HepG2 (cell line): ENCODE data around the gene MXRA8. TPM values are rescaled to one million over a fixed set of nuclear protein-coding genes. Genes with fewer than 3 reads are reported as not detected.

Experiments used
- ADNP ChIP-seq: sonication (generic); formaldehyde crosslinking; IDR thresholded peaks from 2 replicates; pipeline ENCODE4 v1.4.0; 2020; ENCODE audit warnings: missing genetic modification reagents
- NFKB2 ChIP-seq: sonication (generic); formaldehyde crosslinking; IDR thresholded peaks from 2 replicates; pipeline ENCODE4 v1.4.0; 2020; ENCODE audit warnings: missing genetic modification reagents, borderline replicate concordance
- PHF5A ChIP-seq: IDR thresholded peaks from one replicate; pipeline ENCODE4 v1.6.1; 2018; ENCODE audit warnings: low read depth, missing genetic modification reagents; ENCODE audit not compliant: unreplicated experiment
- TEAD3 ChIP-seq: optimal IDR thresholded peaks from 2 replicates; pipeline ENCODE3; 2016; ENCODE audit warnings: borderline replicate concordance
- polyA plus RNA-seq, 8 experiments: library from polyadenylated mRNA; depleted of rRNA in 3 of 8; stranded (reverse) in 7 of 8; unstranded in 1 of 8; fragments of >200 nt; fragmentation: Illumina TruSeq in 4 of 8; extraction: Trizol in 4 of 8; gene quantifications; 2 replicates each; pipeline versions ENCODE4 v1.2.1 to v1.2.3, GENCODE V29; 2011 to 2016; ENCODE audit warnings: low read depth in 4 of 8, missing spikeins in 1 of 8, mixed read lengths in 1 of 8; ENCODE audit not compliant: insufficient read depth in 1 of 8
- total RNA-seq, 5 experiments: library from RNA; depleted of rRNA; stranded (reverse); fragments of >200 nt; fragmentation: Illumina TruSeq; extraction: Trizol; gene quantifications; 2 replicates each; pipeline ENCODE4 v1.2.3, GENCODE V29; 2016; ENCODE audit warnings: low read depth in 1 of 5
- TF ChIP-seq, protein P1 (sequence below): sonication (generic); formaldehyde crosslinking; IDR thresholded peaks from 2 replicates; pipeline ENCODE4 v1.4.0; 2020; ENCODE audit warnings: missing genetic modification reagents
- TF ChIP-seq, protein P2 (sequence below): sonication (generic); formaldehyde crosslinking; conservative IDR thresholded peaks from 2 replicates; pipeline ENCODE4 v1.4.0; 2020; ENCODE audit warnings: mild to moderate bottlenecking, missing genetic modification reagents, moderate library complexity
- TF ChIP-seq, protein P3 (sequence below): sonication (generic); formaldehyde crosslinking; IDR thresholded peaks from 2 replicates; pipeline ENCODE4 v1.8.1; 2022; ENCODE audit warnings: low read depth, mild to moderate bottlenecking, missing genetic modification reagents
- TF ChIP-seq, protein P4 (sequence below): sonication (generic); formaldehyde crosslinking; IDR thresholded peaks from 2 replicates; pipeline ENCODE4 v1.8.1; 2023; ENCODE audit warnings: mild to moderate bottlenecking, missing genetic modification reagents
- TF ChIP-seq, protein P5 (sequence below): IDR thresholded peaks from 2 replicates; pipeline ENCODE4 v1.6.1; 2016; ENCODE audit warnings: mild to moderate bottlenecking, missing biosample characterization, missing genetic modification reagents

MXRA8 gene
- total and polyA plus RNA-seq, 2 of the 13 experiments (the other 11 are each of a cell fraction or from before 2014, with no cell fraction given) = 19.8 to 44.8 TPM

DNA sequence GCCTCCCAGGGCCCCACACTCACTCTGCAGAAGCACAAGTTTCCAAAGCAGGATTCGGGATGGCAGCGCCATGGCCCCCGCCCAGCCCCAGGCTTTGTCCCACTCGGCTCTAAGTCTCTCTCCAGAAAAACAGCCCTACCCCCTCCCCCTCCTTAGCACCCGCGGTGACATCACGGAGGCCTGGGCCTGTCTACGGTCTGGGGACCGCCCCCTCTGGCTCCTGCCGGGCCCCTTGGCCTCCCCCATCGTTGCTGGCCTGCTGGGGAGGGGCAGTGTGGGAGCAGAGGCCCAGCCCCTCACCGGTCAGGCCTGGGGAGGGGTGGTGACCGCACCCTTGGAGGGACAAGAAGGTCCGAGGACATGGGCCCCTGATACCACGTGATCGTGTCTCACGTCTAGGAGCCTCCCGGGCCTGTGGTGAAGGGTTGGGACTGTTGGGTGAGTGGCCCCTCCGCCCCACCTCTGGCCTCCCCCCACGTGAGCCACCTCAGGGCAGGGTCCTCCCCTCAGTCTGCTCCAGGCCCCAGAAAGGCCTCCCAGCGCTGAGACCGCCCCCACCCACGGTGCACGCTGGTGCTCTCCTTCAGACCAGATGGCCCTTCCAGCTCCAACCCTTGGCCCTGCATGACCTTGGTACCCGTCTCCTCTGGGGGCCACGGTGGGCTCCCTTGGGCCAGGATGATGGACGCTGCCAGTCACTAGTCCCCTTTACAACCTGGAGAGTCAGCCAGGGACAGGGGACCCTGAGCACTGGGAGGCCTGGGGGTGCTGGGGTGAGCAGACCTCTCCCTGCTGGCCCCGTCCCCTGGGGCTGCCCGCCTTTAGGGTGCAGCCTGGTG is at the start of gene MXRA8 (continued):
- TF ChIP-seq, protein P1, sequence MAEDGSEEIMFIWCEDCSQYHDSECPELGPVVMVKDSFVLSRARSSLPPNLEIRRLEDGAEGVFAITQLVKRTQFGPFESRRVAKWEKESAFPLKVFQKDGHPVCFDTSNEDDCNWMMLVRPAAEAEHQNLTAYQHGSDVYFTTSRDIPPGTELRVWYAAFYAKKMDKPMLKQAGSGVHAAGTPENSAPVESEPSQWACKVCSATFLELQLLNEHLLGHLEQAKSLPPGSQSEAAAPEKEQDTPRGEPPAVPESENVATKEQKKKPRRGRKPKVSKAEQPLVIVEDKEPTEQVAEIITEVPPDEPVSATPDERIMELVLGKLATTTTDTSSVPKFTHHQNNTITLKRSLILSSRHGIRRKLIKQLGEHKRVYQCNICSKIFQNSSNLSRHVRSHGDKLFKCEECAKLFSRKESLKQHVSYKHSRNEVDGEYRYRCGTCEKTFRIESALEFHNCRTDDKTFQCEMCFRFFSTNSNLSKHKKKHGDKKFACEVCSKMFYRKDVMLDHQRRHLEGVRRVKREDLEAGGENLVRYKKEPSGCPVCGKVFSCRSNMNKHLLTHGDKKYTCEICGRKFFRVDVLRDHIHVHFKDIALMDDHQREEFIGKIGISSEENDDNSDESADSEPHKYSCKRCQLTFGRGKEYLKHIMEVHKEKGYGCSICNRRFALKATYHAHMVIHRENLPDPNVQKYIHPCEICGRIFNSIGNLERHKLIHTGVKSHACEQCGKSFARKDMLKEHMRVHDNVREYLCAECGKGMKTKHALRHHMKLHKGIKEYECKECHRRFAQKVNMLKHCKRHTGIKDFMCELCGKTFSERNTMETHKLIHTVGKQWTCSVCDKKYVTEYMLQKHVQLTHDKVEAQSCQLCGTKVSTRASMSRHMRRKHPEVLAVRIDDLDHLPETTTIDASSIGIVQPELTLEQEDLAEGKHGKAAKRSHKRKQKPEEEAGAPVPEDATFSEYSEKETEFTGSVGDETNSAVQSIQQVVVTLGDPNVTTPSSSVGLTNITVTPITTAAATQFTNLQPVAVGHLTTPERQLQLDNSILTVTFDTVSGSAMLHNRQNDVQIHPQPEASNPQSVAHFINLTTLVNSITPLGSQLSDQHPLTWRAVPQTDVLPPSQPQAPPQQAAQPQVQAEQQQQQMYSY = no peak
- TF ChIP-seq TEAD3 (CRISPR knock-in tag) (no peak), ADNP (CRISPR knock-in tag) (no peak), NFKB2 (CRISPR knock-in tag) (no peak; the same call in 1 of the 2 replicates), PHF5A (CRISPR knock-in tag) (peak; percentile 33)
- TF ChIP-seq, protein P2, sequence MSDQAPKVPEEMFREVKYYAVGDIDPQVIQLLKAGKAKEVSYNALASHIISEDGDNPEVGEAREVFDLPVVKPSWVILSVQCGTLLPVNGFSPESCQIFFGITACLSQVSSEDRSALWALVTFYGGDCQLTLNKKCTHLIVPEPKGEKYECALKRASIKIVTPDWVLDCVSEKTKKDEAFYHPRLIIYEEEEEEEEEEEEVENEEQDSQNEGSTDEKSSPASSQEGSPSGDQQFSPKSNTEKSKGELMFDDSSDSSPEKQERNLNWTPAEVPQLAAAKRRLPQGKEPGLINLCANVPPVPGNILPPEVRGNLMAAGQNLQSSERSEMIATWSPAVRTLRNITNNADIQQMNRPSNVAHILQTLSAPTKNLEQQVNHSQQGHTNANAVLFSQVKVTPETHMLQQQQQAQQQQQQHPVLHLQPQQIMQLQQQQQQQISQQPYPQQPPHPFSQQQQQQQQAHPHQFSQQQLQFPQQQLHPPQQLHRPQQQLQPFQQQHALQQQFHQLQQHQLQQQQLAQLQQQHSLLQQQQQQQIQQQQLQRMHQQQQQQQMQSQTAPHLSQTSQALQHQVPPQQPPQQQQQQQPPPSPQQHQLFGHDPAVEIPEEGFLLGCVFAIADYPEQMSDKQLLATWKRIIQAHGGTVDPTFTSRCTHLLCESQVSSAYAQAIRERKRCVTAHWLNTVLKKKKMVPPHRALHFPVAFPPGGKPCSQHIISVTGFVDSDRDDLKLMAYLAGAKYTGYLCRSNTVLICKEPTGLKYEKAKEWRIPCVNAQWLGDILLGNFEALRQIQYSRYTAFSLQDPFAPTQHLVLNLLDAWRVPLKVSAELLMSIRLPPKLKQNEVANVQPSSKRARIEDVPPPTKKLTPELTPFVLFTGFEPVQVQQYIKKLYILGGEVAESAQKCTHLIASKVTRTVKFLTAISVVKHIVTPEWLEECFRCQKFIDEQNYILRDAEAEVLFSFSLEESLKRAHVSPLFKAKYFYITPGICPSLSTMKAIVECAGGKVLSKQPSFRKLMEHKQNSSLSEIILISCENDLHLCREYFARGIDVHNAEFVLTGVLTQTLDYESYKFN (CRISPR knock-in tag) = peak; percentile 71
- TF ChIP-seq, protein P3, sequence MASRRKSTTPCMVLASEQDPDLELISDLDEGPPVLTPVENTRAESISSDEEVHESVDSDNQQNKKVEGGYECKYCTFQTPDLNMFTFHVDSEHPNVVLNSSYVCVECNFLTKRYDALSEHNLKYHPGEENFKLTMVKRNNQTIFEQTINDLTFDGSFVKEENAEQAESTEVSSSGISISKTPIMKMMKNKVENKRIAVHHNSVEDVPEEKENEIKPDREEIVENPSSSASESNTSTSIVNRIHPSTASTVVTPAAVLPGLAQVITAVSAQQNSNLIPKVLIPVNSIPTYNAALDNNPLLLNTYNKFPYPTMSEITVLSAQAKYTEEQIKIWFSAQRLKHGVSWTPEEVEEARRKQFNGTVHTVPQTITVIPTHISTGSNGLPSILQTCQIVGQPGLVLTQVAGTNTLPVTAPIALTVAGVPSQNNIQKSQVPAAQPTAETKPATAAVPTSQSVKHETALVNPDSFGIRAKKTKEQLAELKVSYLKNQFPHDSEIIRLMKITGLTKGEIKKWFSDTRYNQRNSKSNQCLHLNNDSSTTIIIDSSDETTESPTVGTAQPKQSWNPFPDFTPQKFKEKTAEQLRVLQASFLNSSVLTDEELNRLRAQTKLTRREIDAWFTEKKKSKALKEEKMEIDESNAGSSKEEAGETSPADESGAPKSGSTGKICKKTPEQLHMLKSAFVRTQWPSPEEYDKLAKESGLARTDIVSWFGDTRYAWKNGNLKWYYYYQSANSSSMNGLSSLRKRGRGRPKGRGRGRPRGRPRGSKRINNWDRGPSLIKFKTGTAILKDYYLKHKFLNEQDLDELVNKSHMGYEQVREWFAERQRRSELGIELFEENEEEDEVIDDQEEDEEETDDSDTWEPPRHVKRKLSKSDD (CRISPR knock-in tag) = no peak
- TF ChIP-seq, protein P4, sequence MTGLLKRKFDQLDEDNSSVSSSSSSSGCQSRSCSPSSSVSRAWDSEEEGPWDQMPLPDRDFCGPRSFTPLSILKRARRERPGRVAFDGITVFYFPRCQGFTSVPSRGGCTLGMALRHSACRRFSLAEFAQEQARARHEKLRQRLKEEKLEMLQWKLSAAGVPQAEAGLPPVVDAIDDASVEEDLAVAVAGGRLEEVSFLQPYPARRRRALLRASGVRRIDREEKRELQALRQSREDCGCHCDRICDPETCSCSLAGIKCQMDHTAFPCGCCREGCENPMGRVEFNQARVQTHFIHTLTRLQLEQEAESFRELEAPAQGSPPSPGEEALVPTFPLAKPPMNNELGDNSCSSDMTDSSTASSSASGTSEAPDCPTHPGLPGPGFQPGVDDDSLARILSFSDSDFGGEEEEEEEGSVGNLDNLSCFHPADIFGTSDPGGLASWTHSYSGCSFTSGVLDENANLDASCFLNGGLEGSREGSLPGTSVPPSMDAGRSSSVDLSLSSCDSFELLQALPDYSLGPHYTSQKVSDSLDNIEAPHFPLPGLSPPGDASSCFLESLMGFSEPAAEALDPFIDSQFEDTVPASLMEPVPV (CRISPR knock-in tag) = peak; percentile 83
- TF ChIP-seq, protein P5, sequence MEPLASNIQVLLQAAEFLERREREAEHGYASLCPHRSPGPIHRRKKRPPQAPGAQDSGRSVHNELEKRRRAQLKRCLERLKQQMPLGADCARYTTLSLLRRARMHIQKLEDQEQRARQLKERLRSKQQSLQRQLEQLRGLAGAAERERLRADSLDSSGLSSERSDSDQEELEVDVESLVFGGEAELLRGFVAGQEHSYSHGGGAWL = no peak
